Lower lobe of right lung (tissue), 2 donors: ENCODE data around the gene PEX7. TPM values are rescaled to one million over a fixed set of nuclear protein-coding genes. Genes with fewer than 3 reads are reported as not detected.

Source experiments
- ATAC-seq, 2 donors: fragments of 200-7000 bp; cut with Tn5 transposase; one replicate each; pipeline ENCODE4 v1.9.1; 2020 to 2022; ENCODE audit warnings: mild to moderate bottlenecking in 2 of 2, moderate library complexity in 2 of 2
- DNase-seq: peaks from one replicate; pipeline ENCODE4 v3.0.0-alpha.2; 2020
- H3K27ac ChIP-seq: fragments of 200-600 bp; one replicate; pipeline ENCODE4 v1.8.0; 2022
- H3K27me3 ChIP-seq: fragments of 200-600 bp; one replicate; pipeline ENCODE4 v1.8.0; 2022; ENCODE audit warnings: low read depth
- H3K36me3 ChIP-seq: fragments of 200-600 bp; one replicate; pipeline ENCODE4 v1.8.0; 2022; ENCODE audit warnings: mild to moderate bottlenecking
- H3K4me1 ChIP-seq: fragments of 200-600 bp; one replicate; pipeline ENCODE4 v1.8.0; 2022
- H3K4me3 ChIP-seq: fragments of 200-600 bp; one replicate; pipeline ENCODE4 v1.8.0; 2022; ENCODE audit warnings: mild to moderate bottlenecking
- H3K9me3 ChIP-seq: fragments of 200-600 bp; one replicate; pipeline ENCODE4 v1.8.0; 2022
- intact Hi-C: fragments of 100-400 bp; cut with DNase I; formaldehyde crosslinking; loops from one replicate; pipeline ENCODE4 v1.11.0; 2022
- total RNA-seq: library from RNA; stranded (reverse); fragmentation: NEBNext Ultra II Directional; extraction: Animal tissue kit (Norgen Biotek cat#: 25700); gene quantifications from one replicate; pipeline ENCODE4 v1.2.1, GENCODE V29; 2021
- TF ChIP-seq, protein P1 (sequence below): fragments of 200-600 bp; IDR thresholded peaks from one replicate; pipeline ENCODE4 v1.8.0; 2022; ENCODE audit warnings: antibody characterized with exemption, mild to moderate bottlenecking
- donor health status: DM: no; HTN: yes; CAD: no; lungs with severe emphysema.

The PEX7 gene
- total RNA-seq, 1 donor from 2014 or later = 5.6 TPM

DNA sequence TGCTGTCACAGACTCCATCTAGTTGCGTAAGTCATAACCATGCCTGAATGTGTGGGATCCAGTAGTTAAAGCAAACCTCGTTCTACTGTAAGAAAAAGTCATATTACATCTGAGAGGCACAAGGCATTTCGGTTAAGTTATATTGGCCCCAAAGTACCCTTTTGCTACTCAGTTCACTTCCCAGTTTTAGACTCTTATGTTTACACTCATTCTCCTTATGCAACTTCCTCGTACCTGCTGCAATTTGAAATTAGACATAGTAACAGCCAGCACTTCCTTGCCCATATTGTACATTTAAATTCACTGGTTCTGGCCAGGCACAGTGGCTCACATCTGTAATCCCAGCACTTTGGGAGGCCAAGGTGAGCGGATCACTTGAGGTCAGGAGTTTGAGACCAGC lies 37.0 kb downstream of the PEX7 start:
- H3K27me3 ChIP-seq = no peaks in the 10 kb centered on the region
- DNase-seq = no peak
- no peak overlapping the region for H3K27ac ChIP-seq
- H3K36me3 ChIP-seq = no peaks in the 10 kb centered on the region
- H3K4me1 ChIP-seq = no peaks in the 10 kb centered on the region
- TF ChIP-seq, protein P1, sequence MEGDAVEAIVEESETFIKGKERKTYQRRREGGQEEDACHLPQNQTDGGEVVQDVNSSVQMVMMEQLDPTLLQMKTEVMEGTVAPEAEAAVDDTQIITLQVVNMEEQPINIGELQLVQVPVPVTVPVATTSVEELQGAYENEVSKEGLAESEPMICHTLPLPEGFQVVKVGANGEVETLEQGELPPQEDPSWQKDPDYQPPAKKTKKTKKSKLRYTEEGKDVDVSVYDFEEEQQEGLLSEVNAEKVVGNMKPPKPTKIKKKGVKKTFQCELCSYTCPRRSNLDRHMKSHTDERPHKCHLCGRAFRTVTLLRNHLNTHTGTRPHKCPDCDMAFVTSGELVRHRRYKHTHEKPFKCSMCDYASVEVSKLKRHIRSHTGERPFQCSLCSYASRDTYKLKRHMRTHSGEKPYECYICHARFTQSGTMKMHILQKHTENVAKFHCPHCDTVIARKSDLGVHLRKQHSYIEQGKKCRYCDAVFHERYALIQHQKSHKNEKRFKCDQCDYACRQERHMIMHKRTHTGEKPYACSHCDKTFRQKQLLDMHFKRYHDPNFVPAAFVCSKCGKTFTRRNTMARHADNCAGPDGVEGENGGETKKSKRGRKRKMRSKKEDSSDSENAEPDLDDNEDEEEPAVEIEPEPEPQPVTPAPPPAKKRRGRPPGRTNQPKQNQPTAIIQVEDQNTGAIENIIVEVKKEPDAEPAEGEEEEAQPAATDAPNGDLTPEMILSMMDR = no peak
- ATAC-seq = peak; percentile 27 to 54
- intact Hi-C loops = no loop called here
- no peak overlapping the region for H3K4me3 ChIP-seq
- H3K9me3 ChIP-seq = no peaks in the 10 kb centered on the region

DNA sequence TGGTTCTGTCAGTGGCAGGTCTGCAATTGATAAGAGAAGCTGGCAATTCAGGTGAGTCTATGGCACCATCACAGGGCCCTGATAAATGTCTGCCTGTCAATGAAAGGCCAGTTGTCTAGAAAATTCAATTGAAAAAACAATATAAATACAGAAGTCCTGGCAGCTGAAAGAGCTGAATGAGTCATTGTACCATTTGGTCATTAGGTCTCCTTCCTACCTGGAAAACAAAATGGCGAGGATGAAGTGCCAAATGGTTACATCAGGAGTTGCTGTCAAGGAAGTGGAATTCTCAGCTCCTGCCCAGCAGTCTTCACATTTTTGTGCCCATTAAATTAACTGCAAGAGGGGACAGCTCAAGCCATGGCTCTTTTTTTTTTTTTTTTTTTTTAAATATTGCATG lies 37.7 kb downstream of the PEX7 start:
- Histone ChIP-seq H3K4me3 (no peak overlapping the region), H3K27ac (no peak overlapping the region), H3K9me3 (no peaks in the 10 kb centered on the region), H3K4me1 (no peaks in the 10 kb centered on the region), H3K27me3 (no peaks in the 10 kb centered on the region), H3K36me3 (no peaks in the 10 kb centered on the region)
- intact Hi-C loops = no loop called here
- DNase-seq = no peak
- no peak for ATAC-seq
- TF ChIP-seq, protein P1 = no peak

GRCh38 chr6:136862662-136863061 lies 40.3 kb downstream of the PEX7 start:
- Histone ChIP-seq H3K4me1 (no peaks in the 10 kb centered on the region), H3K27me3 (no peaks in the 10 kb centered on the region), H3K4me3 (no peak overlapping the region), H3K27ac (no peak overlapping the region), H3K36me3 (no peaks in the 10 kb centered on the region), H3K9me3 (no peaks in the 10 kb centered on the region)
- intact Hi-C loops = no loop called here
- TF ChIP-seq, protein P1 = no peak
- DNase-seq (no peak), ATAC-seq (no peak)

DNA sequence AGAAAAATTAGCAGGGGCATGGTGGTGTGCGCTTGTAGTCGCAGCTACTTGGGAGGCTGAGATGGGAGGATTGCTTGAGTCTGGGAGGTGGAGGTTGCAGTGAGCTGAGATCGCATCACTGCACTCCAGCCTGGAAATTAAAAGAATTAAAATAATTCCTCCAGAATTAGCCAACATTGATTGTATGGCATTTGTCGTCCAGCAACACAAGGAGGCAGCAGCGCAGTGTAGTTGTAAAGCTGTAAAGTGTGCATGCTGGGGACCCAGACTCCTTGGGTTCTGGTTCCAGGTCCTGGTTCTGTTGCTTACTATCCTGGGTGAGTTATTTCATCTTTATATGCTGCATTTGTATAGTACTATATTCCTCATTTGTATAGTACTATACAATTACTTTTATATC lies 41.4 kb downstream of the PEX7 start:
- intact Hi-C loops = no loop called here

DNA sequence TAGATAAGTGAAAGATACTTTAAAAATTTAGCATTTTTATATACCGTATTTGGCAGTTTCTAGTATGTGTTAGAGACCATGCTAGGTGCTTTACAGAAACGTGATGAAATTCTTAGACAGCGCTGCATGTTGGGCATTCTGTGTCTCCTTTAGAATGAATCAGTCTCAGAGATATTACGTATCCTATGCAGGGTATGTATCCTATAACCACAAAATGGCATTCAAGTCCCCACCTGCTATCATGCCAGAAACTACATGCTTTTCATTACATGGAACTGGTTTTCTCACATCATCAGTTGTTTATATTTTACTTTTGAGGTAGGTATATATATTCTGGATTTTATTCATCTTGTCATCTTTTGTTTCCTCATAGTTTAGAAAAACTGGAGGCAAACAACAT lies 42.3 kb downstream of the PEX7 start:
- intact Hi-C loops = no loop called here

More for the DNA sequence above, 41.4 kb downstream of the PEX7 start:
- TF ChIP-seq, protein P1 = no peak
- DNase-seq = no peak
- H3K9me3 ChIP-seq = no peaks in the 10 kb centered on the region
- ATAC-seq = no peak
- no peaks in the 10 kb centered on the region for H3K36me3 ChIP-seq
- H3K27ac ChIP-seq = no peak overlapping the region
- no peak overlapping the region for H3K4me3 ChIP-seq
- no peaks in the 10 kb centered on the region for H3K27me3 ChIP-seq
- H3K4me1 ChIP-seq = no peaks in the 10 kb centered on the region

More for the DNA sequence above, 42.3 kb downstream of the PEX7 start:
- Histone ChIP-seq H3K36me3 (no peaks in the 10 kb centered on the region), H3K4me1 (no peaks in the 10 kb centered on the region), H3K9me3 (no peaks in the 10 kb centered on the region), H3K27ac (no peak overlapping the region), H3K4me3 (no peak overlapping the region), H3K27me3 (no peaks in the 10 kb centered on the region)
- ATAC-seq = no peak
- TF ChIP-seq, protein P1 = no peak
- no peak for DNase-seq
